Neuron (in vitro differentiated cells): ENCODE data around the gene SPAG6.
"Not testable (repeated sequence)": the region's sequence is repeated elsewhere in the genome, so short reads cannot be mapped to it uniquely, and the experiment has no call there.

Source experiments
- H2AFZ ChIP-seq: one replicate; pipeline ENCODE4 v1.6.1; 2013; ENCODE audit warnings: low read depth, mild to moderate bottlenecking, inconsistent platforms, low read length, moderate library complexity
- H3K27me3 ChIP-seq: one replicate; pipeline ENCODE4 v1.6.1; 2013; ENCODE audit warnings: low read length; ENCODE audit not compliant: insufficient read depth
- H3K36me3 ChIP-seq: one replicate; pipeline ENCODE4 v1.6.1; 2013; ENCODE audit warnings: low read length; ENCODE audit not compliant: insufficient read depth
- H3K4me1 ChIP-seq: one replicate; pipeline ENCODE4 v1.6.1; 2013; ENCODE audit warnings: low read length; ENCODE audit not compliant: insufficient read depth
- H3K4me3 ChIP-seq: 2 replicates; pipeline ENCODE4 v1.5.1; 2013; ENCODE audit warnings: mild to moderate bottlenecking, low read length, moderate library complexity
- H3K9me3 ChIP-seq: one replicate; pipeline ENCODE4 v1.6.1; 2013; ENCODE audit warnings: low read length

The SPAG6 gene

GRCh38 chr10:22379059-22379458 lies 33.8 kb downstream of the SPAG6 start:
- H3K4me1 ChIP-seq, result peaks cover 17% of the 10 kb centered on the region
- no peaks in the 10 kb centered on the region for H3K36me3 ChIP-seq
- no peak overlapping the region for H3K4me3 ChIP-seq
- H3K9me3 ChIP-seq, result no peaks in the 10 kb centered on the region
- H2AFZ ChIP-seq, result peak overlapping the region; percentile 56
- no peaks in the 10 kb centered on the region for H3K27me3 ChIP-seq

GRCh38 chr10:22381262-22381661 lies 36.0 kb downstream of the SPAG6 start:
- Histone ChIP-seq H2AFZ (no peak overlapping the region), H3K27me3 (no peaks in the 10 kb centered on the region), H3K36me3 (no peaks in the 10 kb centered on the region), H3K4me3 (no peak overlapping the region), H3K4me1 (peaks cover 23% of the 10 kb centered on the region), H3K9me3 (no peaks in the 10 kb centered on the region)

DNA sequence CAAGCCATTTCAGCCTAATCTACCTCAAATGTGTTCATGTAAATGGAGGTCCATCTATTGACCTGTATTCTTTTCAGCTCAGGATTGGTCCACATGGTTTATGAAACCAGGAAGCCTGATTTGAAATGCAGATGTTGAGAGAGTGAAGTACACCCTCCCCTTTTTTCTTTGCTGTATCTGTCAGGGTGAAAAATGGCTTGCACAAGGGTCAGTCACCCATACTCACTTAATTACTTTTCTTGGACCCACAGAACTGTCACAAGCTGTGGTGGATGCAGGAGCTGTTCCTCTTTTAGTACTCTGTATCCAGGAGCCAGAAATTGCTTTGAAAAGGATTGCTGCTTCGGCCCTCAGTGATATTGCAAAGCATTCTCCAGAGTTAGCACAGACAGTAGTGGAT lies 41.2 kb downstream of the SPAG6 start:
- H3K4me3 ChIP-seq, result no peak overlapping the region
- no peaks in the 10 kb centered on the region for H3K9me3 ChIP-seq
- H3K27me3 ChIP-seq, result no peaks in the 10 kb centered on the region
- peaks cover 23% of the 10 kb centered on the region for H3K4me1 ChIP-seq
- H2AFZ ChIP-seq, result no peak overlapping the region
- H3K36me3 ChIP-seq, result no peaks in the 10 kb centered on the region

DNA sequence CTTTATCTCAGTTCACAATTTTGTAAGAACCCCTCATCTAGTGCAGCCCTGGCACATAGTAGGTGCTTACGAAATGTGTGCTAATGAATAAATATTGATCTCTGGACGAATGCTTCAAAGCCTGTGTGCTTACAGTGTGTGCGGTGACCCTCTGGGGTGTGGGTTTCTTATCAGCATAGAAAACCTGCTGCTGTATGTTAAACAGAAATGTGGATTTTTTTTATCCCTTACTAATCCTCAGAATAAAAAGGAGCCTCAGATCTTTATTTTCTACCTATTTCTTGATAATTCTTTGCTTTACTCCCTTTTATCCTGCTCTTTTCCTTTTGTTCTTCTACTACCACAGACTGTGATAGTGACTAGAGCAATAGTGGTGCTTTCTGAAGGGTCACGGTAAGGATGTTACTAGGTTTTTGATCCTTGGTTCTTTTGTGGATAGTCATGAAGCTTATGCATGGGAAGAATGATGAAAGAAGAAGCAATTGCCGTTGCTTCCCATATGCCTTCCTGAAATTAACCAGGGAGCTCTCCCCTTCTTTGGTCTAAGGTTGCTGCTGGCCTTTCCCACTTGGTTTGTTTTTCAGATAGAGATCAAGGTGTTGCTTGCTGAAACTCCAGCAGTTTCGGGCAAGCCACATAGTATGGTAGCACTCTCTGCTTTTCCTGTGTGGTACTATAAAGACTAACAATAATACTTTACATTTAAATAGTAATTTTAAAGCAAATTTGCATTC lies 44.7 kb downstream of the SPAG6 start:
- Histone ChIP-seq H3K27me3 (no peaks in the 10 kb centered on the region), H2AFZ (no peak overlapping the region), H3K4me1 (peaks cover 21% of the 10 kb centered on the region), H3K36me3 (no peaks in the 10 kb centered on the region), H3K4me3 (no peak overlapping the region), H3K9me3 (no peaks in the 10 kb centered on the region)

GRCh38 chr10:22391600-22391999 lies 46.3 kb downstream of the SPAG6 start:
- Histone ChIP-seq H2AFZ (no peak overlapping the region), H3K27me3 (no peaks in the 10 kb centered on the region), H3K9me3 (no peaks in the 10 kb centered on the region), H3K4me3 (no peak overlapping the region), H3K36me3 (no peaks in the 10 kb centered on the region), H3K4me1 (peaks cover 11% of the 10 kb centered on the region)

DNA sequence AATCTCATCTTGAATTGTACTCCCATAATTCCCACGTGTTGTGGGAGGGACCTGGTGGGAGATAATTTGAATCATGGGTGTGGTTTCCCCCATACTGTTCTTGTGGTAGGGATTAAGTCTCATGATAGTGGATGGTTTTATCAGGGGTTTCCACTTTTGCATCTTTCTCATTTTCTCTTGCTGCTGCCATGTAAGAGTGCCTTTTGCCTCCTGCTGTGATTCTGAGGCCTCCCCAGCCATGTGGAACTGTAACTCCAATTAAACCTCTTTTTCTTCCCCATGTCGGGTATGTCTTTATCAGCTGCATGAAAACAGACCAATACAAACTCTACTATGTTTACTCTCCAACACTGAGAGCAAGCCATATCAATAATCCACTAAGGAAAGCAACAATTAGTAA lies 50.9 kb downstream of the SPAG6 start:
- H3K36me3 ChIP-seq, H3K9me3 ChIP-seq, H3K4me3 ChIP-seq, H2AFZ ChIP-seq, H3K4me1 ChIP-seq, H3K27me3 ChIP-seq: not testable (repeated sequence)

DNA sequence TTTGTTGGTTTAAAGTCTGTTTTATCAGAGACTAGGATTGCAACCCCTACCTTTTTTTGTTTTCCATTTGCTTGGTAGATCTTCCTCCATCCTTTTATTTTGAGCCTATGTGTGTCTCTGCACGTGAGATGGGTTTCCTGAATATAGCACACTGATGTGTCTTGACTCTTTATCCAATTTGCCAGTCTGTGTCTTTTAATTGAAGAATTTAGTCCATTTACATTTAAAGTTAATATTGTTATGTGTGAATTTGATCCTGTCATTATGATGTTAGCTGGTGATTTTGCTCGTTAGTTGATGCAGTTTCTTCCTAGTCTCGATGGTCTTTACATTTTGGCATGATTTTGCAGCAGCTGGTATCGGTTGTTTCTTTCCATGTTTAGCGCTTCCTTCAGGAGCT lies 61.6 kb downstream of the SPAG6 start:
- H3K9me3 ChIP-seq, H3K4me3 ChIP-seq, H2AFZ ChIP-seq, H3K4me1 ChIP-seq, H3K36me3 ChIP-seq, H3K27me3 ChIP-seq: not testable (repeated sequence)

DNA sequence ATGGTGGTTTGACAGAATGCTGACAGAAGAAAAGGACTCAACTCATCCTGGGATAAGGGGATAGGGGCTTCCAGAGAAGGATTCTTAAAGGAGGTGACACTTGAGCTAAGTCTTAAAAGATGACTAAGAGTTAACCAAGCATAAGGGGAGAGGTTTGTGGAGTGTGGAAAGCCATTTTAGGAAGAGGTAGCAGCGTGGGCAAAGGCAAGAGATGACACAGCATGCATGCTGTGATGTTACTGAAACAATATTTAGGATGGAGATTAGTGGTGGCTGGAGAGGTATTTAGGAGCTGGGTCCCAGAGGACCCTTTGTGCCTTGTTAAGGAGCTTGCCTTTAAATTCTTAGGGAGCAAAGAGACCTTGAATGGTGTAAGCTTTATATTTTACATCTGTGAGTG lies 65.1 kb downstream of the SPAG6 start:
- no peak overlapping the region for H3K4me3 ChIP-seq
- H3K9me3 ChIP-seq, result no peaks in the 10 kb centered on the region
- H3K36me3 ChIP-seq, result no peaks in the 10 kb centered on the region
- no peaks in the 10 kb centered on the region for H3K4me1 ChIP-seq
- no peaks in the 10 kb centered on the region for H3K27me3 ChIP-seq
- H2AFZ ChIP-seq, result no peak overlapping the region

DNA sequence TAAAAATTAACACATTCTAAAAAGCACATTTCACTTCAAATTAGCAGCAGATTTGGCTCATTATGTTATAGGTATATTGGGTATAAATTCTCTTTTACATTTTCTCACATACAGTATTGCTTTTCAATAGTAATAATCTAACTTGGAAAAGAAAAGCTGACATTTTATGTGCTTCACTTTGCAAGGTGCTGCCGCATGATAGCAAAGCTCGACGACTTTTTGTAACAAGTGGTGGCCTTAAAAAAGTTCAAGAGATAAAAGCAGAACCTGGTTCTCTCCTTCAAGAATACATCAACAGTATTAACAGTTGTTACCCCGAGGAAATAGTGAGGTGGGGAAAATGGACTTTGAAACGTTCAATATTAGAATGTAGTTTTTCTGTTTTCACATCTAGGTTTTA lies 65.5 kb downstream of the SPAG6 start:
- Histone ChIP-seq H2AFZ (no peak overlapping the region), H3K27me3 (no peaks in the 10 kb centered on the region), H3K9me3 (no peaks in the 10 kb centered on the region)

GRCh38 chr10:22414146-22414545 lies 68.8 kb downstream of the SPAG6 start:
- Histone ChIP-seq H3K27me3 (no peaks in the 10 kb centered on the region), H3K9me3 (no peaks in the 10 kb centered on the region)

More for the DNA sequence above, 65.5 kb downstream of the SPAG6 start:
- Histone ChIP-seq H3K4me3 (no peak overlapping the region), H3K4me1 (no peaks in the 10 kb centered on the region), H3K36me3 (no peaks in the 10 kb centered on the region)

GRCh38 chr10:22415072-22415471 lies 69.8 kb downstream of the SPAG6 start:
- H2AFZ ChIP-seq, result no peak overlapping the region
- no peaks in the 10 kb centered on the region for H3K27me3 ChIP-seq
- no peak overlapping the region for H3K4me3 ChIP-seq
- H3K4me1 ChIP-seq, result peaks cover 10% of the 10 kb centered on the region
- H3K36me3 ChIP-seq, result no peaks in the 10 kb centered on the region
- H3K9me3 ChIP-seq, result no peaks in the 10 kb centered on the region

More at GRCh38 chr10:22414146-22414545, 68.8 kb downstream of the SPAG6 start:
- H2AFZ ChIP-seq, result no peak overlapping the region
- H3K4me1 ChIP-seq, result peaks cover 8% of the 10 kb centered on the region
- no peaks in the 10 kb centered on the region for H3K36me3 ChIP-seq
- H3K4me3 ChIP-seq, result no peak overlapping the region

DNA sequence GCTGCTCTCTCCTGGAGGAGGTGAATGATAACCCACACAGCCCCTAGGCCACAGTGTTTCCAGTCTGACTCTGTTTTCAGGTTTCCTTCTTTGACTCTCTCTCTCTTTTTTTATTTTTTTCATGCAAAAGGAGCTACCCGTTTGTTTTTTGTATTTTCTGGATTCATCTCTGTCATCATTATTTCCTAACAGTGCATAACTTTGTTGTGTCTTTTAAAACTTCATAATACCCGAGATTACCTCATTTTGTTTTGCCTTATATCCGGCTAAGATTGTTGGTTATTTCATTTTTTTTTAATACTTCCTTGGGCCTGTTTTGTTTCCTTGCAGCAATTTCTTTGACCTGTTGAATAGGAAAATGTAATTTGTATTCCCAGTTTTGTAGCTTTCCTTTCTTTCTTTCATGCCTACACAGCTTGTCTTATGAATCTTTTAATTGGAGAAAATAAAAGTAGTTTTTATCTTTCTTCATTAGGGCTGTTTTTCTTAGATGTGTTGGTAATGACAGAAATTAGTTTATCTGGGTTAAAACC lies 72.5 kb downstream of the SPAG6 start:
- Histone ChIP-seq H3K9me3 (no peaks in the 10 kb centered on the region), H3K36me3 (no peaks in the 10 kb centered on the region), H3K27me3 (no peaks in the 10 kb centered on the region), H3K4me3 (no peak overlapping the region), H2AFZ (no peak overlapping the region), H3K4me1 (peaks cover 10% of the 10 kb centered on the region)

DNA sequence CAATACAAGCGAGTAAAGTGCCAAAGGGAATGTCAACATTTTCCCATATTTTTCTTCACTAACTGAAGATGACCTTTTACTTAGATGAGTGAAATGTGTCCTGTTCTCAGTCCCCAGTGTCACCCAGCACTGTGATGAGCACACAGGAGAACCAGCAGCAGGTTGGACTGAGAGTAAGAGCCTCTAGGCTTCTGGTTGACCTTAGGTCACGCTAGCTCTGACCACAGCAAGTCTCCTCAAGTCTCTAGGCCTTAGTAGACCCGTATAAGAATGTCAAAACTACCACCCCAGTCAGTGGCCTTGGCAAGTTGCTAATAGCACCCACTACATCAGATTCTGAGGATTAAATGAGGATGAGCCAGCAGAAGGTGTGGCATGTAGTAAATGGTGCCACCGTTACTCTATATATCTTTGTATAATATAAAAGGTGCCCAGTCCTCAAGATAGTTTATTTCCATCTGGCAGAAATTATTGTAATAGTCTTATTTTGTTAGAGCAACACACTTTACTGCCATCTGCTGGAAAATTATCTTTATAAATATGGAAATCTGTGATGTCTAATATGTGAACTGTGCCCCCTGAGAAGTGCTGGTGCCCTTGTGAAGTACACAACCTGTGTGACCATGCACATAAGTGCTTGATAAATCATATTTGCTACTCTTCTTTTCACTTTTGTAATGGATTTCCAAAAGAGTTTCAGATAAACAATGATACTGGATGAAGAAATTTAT lies 75.7 kb downstream of the SPAG6 start:
- peaks cover 10% of the 10 kb centered on the region for H3K4me1 ChIP-seq
- no peak overlapping the region for H2AFZ ChIP-seq
- H3K36me3 ChIP-seq, result no peaks in the 10 kb centered on the region
- no peaks in the 10 kb centered on the region for H3K27me3 ChIP-seq
- H3K4me3 ChIP-seq, result no peak overlapping the region
- no peaks in the 10 kb centered on the region for H3K9me3 ChIP-seq
